HG02759 (cell line): ENCODE results near the gene CNPY1.
A peak's percentile ranks its signal among the peaks of the same experiment; 100 is the strongest.

Source experiments
- ATAC-seq: cut with Tn5 transposase; IDR thresholded peaks from one replicate; pipeline ENCODE4 v1.9.1; 2021; ENCODE audit warnings: mild to moderate bottlenecking, moderate library complexity; ENCODE audit not compliant: unreplicated experiment

CNPY1 gene

DNA sequence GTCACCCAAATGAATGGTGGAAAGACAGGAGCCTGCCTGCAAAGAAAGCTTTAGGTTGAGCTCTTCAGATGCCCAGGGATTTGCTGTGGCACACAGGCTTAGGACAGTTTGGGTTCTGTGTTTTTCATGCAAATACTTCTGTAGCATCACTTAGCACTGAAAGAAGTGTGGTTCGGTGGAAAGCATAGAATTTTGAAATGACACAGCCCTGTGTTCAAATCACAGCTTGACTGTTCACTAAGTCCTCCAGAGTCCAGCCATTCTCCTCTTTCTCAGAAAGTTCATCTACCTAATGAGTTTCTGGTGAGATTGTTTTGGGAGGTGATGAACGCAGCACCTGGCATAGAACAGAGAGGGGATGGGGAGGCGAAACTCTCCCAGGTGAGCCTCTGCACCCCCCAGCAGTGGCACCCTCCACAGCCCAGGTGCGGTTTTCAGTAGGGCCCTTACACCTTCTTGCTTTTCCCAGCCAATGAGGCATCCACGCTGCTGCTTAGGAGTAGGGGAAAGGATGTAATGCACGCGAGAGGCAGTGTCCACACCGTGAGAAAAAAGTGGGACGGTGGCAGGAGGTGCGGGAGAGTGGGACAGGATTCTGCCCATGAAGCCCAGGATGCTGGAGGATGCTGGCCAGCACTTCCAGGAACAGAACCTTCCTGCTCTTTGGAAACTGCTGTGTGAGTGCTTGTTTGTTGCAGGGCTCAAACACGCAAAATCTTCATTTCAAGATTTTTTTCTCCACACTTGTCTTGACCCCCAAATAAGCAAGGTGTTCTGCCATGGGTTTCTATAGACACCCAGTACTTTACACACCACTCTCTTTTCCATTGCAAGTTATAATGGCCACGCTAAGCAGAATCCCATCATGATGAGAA is 76.8 kb downstream of the CNPY1 start:
- no peak for ATAC-seq

DNA sequence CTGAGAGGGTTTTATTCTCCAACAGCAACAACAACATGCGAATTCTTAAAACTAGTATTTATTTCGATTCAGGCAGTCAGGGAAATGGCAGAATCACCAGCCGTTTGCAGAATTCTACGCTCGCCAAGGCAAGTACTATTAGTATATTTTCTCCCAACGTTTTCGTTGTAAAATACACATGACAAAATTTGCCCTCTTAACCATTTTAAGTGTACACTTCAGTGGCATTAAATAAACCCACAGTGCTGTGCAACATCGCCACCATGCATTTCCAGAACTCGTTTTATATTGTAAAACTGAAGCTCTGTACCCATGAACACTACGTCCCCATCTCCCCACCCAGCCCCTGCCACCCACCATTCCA is 77.6 kb downstream of the CNPY1 start:
- ATAC-seq, result no peak

DNA sequence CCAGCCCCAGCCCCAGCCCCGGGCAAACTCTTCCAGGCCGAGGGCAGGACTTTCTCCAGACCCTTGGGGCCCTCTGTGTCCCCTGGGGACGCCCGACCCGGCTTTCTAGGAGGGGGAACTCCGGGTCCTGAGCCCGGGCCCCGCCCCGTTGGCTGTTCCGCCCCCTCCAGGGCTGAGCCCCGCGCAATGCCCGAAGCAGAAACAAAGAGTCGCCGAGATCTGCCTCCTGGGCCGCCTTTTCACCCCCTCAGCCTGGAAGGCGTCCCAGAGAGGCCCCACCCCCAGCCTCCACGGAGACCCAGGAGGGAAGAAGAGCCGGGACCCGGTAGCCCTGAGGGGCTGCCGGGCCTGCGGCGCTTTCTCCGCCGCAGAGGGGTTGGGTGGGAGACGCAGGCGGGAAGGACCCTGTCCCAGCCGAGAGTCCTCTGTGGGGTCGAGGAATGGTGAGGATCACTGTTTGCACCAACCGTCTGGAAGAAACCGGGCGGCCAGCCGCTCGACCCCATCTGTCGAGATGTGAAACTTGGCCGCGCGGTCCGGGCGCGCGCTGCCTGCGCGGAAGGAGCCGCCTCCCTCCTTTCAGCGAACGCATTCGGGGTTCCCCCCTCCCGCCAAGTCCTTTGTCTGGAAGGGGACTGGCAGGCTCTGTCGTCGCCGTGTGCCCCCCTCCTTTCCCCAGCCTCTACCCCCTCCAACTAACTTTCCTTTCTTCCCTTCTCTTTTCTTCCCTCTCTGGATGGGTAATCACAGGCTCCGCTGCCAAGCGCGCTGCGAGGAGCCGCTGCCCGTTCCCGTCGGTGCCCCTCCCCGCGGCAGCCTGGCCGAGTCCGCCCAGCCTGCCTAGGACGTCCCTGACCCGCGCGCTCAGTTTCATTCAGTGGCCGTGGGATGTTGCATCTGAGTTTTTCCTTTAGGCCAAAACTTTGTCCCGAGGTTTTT is 78.2 kb downstream of the CNPY1 start:
- ATAC-seq, result peak; percentile 48

DNA sequence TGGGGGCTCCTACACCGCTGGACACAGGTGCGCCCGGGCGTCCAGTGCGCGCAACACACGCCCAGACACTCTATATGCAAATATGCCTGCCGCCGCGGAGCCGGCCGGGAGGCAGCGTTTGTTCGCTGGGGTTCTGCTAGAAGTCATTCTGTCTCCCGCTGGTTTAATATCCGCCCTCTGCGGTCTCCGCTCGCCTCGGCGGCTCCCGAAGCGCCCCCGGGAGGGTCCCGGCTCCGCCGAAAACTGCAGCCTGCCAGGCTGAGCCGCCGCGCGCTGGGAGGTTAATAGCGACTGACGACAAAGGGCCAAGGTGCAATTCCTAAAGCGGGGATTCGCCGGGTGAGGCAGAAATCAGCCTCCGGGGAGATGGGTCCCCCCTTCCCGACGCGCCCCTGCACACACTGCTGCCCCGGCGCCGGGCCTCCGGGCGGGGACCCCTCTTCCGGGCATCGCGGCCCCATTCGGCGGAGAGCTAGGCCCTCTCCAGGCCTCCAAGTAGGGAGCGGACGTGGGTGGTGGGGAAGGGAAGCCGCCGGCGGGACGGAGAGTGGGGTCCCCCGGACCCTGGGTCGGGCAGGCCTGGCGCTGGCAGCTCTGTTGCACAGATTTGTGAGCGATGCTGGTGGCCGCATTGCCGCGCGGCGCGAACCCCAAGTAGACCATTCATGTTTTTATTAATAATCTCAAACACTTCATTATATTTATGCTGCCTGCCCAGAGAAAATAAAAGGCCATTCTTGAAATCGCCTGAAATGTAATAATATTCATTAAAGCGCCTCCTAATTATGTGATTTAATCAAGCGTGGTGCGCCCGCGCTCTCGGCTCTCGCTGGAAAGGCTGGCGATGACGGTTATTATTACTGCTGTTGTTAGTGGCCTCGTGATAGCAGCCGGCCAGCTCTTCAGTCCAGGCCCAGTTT is 79.3 kb downstream of the CNPY1 start:
- peak; percentile 54 for ATAC-seq

DNA sequence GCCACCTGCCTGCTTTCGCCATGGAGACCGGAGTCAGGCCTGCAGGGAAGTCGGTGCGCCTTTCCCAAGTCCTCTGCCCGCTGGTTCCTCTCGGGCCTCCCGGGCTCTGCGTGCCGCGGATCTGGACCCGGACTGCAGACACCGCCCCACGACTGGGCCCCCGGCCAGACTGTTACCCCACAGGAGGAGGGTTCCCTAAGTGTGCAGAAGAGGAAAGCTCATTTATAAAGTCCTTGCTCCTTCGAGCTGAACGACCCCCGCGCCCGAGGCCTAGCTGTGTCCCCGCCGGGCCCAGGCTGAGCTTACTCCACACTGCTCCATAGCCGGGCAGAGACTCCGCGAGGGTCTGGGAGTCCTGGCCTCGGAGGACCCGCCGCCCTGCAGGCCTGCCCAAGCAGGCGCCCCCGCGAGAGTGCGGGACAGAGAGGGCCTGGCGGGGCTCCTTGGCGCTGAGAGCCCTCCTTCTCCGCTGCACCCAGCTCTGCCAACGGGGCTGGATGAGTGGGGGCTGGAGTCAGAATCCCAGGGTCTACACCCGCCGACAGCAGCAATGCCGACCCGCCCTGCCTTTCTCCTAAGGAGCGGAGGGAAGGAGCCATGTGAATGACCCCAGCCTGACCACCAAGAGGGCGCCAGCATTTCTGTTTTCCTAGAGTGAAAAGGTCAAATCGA is 80.1 kb downstream of the CNPY1 start:
- no peak for ATAC-seq

DNA sequence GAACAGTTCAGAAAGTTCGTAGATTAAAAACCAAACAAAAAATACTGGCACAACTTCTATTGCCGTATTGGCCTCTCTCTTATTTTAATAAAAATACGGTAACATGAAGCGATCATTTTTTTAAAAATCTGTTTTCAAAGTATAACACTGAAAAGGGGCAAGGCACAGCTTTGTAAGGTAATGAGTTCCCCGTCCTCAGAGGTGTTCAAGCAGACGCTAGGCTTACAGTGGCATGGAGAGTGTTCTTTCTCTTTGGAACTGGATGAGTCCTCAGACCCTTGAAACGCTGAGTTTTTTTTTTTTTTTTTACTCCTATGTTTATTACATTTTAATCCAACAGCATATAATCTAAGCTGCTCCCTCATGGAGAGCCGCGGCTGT is 80.6 kb downstream of the CNPY1 start:
- no peak for ATAC-seq

DNA sequence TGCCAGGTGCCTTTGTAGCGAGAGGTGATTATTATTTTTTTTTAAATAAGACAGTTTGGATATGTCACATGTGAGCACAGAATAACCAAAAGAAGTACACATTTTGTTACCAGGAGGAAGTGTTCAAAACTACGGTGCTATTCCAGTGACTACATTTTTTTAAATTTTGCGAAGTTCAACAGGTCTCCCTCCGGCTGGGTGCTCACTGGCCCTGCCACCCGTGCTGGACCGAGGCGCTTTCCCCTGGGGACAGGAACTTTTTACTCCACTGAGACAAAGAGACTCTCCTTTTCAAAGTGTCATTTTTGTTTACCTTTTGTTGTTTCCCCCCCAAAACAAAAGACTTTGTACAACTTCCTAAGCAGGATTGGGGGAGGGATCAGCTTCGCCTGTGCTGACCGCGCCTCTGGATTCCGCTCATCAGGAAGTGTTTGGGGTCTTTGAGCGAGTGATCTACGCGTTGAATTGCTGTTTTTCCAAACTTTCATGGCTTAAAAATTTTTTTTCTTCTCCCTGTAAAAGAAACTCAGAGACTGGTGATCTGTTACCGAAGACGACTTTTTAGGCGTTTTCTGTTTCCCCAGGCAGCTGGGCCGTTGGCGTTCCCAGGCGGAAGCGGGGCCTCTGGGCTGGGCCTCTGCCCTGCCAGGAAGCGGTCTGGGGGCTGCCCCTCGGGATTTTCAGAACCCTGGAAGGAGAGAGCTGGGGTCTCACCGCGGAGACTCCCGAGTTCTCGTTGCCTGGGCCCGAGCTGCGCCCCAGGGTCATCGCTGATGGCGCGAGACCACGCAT is 81.2 kb downstream of the CNPY1 start:
- no peak for ATAC-seq

DNA sequence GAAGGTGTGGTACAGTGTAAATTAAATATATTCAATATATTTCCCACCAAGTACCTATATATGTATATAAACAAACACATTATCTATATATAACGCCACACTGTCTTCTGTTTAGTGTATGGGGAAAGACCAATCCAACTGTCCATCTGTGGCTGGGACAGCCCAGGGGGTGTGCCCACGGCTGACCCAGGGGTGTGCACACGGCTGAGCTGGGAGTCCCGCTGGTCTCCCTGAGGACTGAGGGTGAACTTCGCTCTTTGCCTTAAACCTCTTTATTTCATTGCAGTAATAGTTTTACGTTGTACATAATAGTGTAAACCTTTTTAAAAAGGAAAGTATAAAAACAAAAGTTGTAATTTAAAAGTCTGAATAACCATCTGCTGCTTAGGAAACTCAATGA is 82.2 kb downstream of the CNPY1 start:
- no peak for ATAC-seq

DNA sequence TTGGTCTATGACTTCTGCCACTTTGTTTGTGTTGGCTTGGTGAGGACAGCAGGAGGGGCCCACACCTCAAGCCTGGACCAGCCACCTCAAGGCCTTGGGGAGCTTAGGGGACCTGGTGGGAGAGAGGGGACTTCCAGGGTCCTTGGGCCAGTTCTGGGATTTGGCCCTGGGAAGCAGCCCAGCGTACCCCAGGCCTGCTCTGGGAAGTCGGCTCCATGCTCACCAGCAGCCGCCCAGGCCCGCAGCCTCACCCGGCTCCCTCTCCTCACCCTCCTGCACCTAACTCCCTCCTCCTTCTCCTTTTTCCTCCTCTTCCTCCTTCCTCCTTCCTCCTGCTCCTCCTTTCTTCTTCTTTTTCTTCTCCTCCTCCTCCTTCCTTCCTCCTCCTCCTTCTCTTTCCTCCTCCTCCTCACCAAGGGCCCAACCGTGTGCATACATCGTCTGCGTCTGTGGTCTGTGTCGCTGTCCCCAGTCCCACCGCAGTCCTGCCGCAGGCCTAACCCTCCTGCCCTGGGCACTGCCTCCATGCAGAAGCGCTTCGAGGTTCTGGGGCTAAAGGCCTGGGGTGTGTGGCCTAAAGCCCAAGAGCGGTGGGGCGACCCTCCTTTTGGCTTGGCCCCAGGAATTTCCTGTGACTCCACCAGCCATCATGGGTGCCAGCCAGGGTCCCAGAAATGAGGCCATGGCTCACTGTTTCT is 83.1 kb downstream of the CNPY1 start:
- no peak for ATAC-seq

DNA sequence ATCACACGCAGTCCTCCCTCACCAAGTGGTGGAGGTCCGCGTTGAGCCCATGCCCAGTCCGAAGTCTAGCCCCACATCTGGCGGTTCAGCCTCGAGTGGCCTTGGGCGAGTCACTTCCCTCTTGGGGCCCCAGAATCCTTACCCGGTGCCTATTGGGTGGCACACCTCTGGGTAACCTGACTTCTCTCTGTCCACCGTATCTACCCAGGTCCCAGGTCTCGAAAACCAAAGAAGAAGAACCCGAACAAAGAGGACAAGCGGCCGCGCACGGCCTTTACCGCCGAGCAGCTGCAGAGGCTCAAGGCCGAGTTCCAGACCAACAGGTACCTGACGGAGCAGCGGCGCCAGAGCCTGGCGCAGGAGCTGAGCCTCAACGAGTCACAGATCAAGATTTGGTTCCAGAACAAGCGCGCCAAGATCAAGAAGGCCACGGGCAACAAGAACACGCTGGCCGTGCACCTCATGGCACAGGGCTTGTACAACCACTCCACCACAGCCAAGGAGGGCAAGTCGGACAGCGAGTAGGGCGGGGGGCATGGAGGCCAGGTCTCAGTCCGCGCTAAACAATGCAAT is 84.1 kb downstream of the CNPY1 start:
- no peak for ATAC-seq

DNA sequence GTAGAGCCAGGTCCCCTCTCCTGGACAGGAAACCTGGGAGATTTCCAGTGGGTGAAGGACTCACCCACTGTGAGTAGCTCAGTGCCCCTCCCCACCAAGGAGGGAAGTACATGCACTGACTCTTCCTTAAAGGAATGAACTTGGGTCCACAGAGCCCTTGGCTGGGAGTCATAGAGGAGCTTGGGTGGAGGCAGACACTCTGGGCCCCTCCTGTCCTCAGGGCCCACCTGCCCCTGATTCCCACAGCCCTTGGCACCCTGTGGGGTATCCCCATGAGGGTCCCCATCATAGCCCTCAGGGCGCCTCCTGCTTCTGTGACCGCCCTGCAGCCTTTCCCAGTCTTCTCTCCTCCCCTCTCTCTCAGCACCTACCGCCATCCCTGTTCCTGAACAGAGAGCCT is 84.7 kb downstream of the CNPY1 start:
- ATAC-seq, result no peak

DNA sequence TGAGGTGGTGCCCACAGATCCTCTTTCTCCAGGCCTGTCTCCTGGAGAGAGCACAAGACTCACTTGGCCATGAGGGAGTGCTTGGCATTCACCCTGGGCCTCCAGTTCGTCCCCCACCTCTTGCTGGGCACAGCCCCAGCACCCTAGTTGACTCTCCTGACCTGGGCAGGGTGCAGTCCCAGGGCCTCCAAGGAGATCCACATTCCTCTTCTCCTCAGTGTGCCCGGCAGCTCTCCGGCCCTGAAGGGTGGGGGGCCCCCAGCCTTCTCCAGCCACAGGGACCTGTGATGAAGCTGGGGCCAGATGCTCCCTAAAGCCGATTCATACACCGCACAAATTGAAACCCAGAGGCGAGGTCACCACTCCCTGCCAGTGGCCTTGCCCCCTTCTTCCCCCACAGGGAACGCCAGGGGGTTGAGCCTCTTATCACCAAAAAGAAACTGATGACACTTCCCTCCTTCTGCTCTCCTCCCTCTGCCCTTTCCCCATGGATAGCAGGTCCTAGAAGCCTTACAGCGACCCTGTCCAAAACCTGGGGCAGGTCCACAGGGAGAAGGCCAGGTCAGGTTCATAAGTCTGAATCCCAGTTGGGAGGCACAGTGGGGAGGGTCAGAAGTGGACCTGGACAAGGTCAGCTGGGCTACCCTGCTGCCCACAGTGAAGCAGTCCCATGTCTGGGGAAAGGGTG is 85.3 kb downstream of the CNPY1 start:
- no peak for ATAC-seq

DNA sequence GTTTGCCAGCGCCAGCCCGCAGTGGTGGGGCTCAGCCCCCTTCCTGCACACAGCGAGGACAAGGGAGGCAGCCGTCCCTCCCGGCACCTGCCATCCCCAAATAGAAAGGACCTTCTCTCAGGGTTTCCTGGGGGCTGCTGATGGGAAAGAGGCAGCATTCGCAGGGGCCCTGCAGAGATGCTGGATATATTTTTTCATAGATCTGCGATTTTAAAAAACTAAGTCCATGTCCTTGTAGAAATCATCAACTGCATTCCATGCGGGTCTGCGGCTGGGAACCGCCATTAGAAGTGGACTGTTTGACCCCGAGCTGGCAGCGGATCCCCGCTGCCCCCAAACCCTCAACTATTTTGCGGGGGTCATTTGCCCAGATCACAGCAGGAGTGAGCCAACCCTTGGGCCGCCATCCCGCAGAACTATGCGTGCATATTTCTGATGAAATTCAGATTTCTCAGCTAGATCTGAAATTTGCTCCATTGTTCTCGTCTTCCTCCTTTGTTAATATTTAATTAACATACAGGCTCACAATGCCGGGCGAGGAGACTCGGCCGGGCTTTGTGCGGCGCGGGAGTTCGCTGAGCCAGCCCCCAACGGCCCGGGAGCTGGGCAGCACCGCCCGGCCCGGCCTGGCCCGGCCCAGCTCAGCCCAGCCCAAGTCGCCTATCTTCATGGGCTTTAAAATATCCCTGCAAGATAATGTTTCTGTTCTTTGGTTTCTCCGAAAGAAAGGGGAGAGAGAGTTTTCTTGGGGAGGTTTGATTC is 86.5 kb downstream of the CNPY1 start:
- ATAC-seq, result no peak

DNA sequence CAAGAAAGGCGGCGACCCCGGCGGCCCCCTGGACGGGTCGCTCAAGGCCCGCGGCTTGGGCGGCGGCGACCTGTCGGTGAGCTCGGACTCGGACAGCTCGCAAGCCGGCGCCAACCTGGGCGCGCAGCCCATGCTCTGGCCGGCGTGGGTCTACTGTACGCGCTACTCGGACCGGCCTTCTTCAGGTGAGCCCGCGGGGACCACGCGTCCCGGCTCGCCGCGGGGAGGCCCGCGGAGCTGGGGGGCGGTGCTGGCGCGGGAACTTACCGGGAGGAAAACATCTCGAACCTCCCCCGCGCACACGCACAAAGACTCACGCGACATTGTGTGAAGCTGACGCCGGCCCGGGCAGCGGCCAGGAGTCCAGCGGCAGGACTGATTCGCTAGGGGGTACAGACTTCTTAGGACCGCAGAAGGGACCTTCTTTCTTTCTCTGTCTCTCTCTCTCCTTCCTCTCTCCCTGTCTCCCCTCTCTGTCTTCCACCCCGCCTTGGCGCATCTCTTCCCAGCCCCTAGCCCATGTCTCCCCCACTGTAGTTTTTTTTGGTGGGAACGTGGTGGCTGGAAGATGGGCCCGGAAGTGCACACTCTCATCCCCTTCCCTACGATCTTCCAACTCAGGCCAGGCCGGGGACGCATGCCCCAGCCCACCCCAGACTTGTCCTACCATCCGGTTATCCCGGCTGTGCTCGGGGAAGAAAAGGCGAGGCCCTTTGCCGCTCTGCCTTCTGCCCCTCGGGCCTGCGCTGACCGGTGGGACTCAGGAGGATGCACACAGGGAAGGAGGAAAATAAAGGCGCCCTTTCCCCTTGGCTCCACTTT is 87.3 kb downstream of the CNPY1 start:
- no peak for ATAC-seq

DNA sequence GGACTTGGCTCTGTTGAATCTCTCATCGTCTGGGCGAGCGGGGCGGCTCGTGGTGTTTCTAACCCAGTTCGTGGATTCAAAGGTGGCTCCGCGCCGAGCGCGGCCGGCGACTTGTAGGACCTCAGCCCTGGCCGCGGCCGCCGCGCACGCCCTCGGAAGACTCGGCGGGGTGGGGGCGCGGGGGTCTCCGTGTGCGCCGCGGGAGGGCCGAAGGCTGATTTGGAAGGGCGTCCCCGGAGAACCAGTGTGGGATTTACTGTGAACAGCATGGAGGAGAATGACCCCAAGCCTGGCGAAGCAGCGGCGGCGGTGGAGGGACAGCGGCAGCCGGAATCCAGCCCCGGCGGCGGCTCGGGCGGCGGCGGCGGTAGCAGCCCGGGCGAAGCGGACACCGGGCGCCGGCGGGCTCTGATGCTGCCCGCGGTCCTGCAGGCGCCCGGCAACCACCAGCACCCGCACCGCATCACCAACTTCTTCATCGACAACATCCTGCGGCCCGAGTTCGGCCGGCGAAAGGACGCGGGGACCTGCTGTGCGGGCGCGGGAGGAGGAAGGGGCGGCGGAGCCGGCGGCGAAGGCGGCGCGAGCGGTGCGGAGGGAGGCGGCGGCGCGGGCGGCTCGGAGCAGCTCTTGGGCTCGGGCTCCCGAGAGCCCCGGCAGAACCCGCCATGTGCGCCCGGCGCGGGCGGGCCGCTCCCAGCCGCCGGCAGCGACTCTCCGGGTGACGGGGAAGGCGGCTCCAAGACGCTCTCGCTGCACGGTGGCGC is 88.1 kb downstream of the CNPY1 start, which contains the start of gene EN2:
Gene EN2, plus strand, starts transcription at position 19 of the 767 bp plus-strand sequence. Its CDS starts 249 bp downstream, at position 268.
- ATAC-seq, result peak; percentile 11
